Activated CD4-positive, alpha-beta T cell treated with anti-CD3 and anti-CD28 coated beads, Interleukin-2, amount 50 U/mL, for 48 hours (primary cell): ENCODE results near the gene TOMM40L.

Experiments
- DNase-seq, 2 experiments: peaks; one replicate each; pipeline ENCODE4 v3.0.0-alpha.2; 2020

TOMM40L gene

DNA sequence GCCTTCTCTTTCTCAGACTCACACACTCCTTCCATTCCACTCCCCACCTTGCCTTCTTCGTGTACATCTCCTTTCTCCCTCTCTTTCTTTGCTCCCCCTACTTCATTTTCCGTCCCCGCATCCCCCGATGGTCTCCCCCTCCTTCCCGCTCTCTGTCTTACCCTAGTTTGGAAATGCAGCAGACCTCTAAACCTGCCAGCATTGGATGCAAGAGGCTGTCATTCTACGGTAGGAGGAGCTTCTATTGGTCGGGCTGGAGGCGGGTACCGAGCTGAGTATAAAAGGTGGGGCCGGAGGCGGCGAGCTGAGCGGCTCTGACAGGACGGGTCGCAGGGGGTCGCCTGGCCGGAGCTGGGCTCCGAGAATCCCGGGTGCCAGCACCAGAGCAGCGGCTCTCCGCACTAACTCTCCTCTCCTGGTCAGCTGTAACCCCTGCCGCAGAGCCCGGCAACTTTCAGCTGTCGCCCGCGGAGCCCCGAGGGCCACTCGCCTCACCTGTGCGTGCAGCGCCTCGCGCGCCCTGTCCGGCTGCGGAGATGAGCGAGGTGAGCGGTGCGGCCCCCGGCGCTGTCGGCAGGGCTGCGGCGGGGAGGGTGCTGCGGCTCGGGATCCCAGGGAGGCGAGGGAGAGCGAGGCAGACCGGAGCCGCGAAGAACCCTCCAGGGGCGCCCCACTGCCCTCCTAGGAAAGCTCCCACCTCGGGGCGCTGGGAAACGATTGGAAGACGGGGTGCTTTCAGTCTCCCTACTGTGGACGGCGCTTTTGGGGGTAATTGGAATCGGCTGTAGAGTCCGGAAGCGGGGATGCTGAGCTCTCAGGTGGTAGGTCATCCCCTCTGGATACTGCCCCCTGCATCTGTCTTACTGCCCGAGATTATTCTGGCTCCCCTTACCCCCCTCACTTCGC lies 32.8 kb downstream of the TOMM40L start, which contains the start of gene PCP4L1:
Gene PCP4L1, plus strand, starts transcription at position 307 of the 906 bp plus-strand sequence. Its CDS starts 230 bp downstream, at position 537.
- peak; percentile 41 to 53 for DNase-seq

DNA sequence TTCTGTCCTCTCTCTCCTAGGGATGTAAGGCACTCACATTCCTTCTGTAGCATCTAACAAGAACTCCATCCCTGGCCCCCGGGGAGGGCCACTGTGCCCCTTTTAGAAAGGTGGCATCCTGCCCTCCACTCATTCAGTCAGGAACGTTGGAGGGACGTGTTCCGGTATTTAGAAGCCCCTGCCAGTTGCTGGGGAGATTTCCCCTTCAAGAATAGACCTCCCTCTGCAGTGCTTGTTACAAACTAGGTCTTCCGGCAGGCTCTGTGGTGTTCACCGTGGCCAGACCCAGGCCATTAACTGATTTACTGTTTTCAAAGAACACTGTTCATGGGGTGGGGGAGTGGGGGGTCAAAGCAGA lies 33.5 kb downstream of the TOMM40L start:
- DNase-seq, result no peak

DNA sequence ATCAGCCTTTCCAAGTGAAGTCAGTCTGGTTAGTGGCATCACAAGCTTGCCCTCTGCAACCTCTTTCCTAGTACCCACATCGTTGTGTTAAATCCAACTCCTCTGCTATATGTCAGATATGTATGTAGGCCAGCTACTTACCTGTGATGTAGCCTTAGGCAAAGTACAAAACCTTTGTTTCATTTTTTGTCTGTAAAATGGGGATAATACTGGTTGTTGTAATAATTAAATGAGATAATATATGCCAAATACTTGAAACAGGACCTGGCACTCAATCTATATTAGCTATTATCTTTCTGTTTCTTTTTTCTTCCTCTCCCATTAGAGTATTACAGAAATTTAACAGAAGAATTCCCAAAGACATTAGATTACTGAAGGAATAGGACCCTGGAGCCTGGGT lies 33.9 kb downstream of the TOMM40L start:
- no peak for DNase-seq

DNA sequence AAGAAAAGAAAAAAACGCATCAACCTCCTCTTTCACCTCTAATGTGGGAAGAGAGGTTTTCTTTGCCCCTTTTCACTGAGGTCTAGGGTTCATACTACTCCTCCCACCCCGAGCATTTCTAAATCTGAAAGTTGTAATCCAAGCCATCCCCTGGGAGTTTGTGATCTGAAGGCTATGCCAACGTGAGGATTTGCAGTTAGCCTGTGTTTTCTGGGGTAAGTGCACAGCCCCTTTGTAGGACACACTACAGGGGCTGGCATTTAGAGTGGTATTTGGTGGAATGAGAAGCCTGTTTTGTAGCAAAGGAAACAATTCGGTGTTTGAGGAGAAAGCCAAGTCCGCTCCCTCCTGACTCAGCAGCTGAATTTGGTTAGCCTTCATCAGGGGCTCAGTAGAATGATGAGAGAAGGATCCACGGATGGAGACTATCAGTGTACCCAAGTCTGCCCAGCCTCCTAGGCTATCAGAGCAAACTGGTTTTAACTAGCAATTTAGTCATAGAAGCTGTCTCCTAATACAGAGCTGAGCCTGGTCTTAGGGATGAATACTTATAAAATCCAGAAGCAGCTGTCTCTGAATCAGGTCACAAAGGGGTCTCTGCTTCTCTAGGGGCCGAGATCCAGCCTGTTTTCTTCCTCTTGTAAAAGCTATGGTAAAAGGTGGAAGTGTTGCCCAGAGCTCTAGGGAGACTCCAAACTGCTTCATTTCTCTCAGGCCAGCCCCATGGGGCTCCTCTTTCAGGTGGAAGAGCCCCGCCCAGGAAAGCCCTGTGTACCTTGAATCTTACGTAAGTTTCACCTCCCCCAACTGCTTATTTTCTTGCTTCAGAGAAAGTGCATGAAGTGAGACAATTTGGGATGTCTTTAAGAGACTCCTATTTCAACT lies 34.8 kb downstream of the TOMM40L start:
- DNase-seq, result no peak

DNA sequence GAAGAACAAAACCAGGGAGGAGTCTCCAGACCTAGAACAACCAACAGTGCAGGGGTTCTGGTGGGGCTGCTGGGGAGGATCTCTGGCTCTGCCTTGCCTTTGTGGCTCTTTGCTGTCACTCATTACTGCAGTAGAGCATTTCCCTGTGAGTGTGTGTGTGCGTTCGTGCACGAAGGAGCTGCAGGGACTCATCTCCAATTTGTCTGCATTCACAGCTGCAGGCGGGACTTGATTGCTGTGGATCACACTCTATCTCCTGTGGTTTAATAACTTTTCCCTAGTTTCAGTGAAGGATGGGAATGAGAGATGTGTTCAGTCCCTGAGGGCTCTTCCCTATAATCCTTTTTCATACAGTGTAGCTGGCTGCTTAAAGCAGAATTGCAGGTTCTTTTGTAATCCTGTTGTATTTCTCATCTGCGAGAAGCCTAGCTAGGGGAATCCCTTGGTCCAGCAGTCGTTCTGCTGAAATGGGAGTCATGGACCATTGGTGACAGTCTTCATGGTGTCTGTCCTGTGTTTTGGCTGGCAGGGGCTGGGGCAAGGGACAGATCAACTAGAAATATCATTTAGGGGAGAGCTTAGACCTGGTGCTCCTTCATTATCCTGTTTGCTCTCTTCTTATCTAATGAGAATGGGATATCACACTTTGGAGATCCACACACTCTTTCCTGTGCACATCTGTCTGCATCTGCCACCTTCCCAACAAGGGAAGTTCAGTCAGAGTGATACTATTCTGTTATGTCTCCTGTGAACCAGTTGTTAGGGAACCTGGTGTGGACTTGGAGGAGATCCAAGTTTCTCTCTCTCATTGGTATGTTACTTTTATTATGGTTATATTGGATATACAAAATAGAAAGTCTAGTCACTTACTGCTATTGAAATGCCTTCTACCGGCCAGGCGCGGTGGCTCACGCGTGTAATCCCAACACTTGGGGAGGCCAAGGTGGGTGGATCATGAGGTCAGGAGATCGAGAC lies 35.7 kb downstream of the TOMM40L start:
- DNase-seq, result no peak

DNA sequence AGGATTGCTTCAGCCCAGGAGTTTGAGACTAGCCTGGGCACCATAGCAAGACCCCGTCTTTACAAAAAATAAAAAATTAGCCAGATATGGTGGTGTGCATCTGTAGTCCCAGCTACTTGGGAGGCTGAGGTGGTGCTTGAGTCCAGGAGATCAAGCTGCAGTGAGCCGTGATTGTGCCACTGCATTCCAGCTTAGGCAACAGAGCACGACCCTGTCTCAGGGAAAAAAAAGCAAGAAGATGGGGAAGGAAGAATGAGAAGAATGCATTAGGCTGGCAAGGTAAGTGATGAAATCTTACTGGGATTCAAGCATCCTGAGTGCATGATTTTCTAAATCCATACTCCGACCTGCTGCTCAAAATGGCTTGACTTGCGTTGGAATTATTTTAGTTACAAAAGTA lies 39.4 kb downstream of the TOMM40L start:
- no peak for DNase-seq

DNA sequence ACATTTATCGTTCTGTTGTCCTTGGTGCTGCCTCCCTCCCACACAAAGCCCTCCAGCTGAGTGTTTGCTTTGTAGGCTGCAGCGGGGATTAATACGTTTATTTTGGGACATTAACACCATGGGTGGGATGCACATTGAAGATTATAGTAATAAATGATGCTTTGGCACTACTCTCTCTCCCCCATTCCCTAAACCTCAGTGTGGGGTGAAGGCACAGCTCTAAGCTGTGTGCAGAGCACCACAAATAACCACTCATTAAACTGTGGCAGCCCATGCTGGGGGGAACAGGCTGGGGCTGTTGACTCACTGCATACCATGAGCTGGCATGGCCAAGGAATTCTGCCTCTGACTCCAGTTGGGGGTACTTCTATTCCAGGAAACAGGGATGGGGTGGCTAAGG lies 40.3 kb downstream of the TOMM40L start:
- DNase-seq, result no peak

DNA sequence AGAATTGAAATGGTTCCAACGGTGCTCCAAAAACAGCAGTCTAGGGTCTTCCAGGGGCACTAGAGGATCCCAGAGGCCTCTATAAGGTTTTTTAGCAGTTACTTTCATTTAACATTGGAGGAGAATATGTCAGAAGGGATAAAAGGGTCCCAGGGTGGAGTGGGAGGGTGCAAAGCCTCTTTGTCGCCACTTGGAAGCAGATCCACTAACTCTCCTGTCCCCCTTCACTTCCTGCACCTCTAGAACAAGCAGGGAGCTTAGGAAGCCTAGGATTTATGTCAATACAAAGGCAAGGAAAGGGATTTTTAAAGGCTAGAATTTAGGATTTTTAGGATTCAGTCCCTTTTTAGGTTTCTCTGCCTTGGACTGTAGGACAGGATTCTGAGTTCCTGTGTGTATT lies 41.0 kb downstream of the TOMM40L start:
- no peak for DNase-seq

DNA sequence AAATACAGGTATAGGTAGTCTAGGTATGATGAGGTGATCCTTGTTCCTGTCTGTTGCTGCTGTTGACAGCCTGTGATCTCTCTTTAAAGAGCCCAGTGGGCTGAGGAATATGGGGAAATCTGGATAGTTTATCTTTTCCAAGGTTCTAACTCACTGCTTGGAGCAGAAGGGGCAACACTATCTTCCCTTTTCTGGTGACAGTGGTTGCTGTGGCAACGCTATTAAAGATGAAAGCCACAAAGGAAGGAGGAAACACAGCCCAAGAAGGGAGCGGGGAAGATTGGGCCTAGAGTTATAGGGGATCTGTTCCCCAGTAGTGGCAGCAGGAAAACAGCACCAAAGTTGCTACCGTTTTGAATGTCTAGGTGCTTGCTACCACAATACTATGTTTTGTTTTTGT lies 41.5 kb downstream of the TOMM40L start:
- no peak for DNase-seq

DNA sequence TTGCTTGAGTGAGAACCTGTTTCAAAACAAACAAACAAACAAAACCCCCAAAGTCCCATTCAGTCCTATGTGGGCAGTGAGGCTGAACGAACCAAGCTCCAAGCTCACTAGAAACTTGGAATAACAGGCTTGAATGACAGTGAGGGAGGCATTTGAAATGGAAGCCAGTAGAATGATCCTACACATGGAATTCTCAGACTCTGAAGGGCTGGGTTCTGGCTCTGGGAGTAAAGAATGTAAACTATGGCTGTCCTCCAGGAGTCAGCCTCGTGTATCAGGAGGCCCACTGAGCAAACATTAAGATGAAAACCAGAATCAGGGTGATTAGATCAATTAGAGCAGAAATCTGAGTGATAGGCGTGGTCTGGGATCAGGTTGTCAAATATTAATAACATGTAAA lies 47.5 kb downstream of the TOMM40L start:
- DNase-seq, result no peak

DNA sequence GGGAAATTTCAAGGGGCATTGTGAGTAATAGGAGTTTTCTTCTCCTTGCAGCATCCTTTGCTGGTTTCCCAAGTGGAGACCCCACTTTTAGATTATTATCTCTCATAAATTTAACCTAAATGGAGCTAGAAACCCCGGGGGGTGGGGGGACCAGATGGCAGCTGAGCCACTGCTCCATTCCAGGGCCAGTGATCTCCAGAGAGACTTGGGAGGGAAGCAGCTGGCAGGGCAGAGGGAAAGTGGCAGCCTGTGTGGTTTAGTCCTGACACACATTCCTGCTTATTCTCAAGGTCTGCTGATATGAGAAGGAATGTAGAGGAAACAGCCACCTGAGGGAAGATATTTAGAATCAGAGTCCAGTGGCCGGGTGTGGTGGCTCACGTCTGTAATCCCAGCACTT lies 49.0 kb downstream of the TOMM40L start:
- DNase-seq, result no peak
